B cell (primary cell): ENCODE data around the gene TIAM2. TPM values are rescaled to one million over a fixed set of nuclear protein-coding genes. Genes with fewer than 3 reads are reported as not detected.
A peak's percentile ranks its signal among the peaks of the same experiment; 100 is the strongest.

Experiments used
- ATAC-seq: fragments of 200-7000 bp; cut with Tn5 transposase; one replicate; pipeline ENCODE4 v1.10.0; 2021; ENCODE audit warnings: low read depth, mild to moderate bottlenecking, moderate number of reproducible peaks, moderate library complexity
- CTCF ChIA-PET: fragments of 350-600 bp; sonication (Branson Sonifier 250); formaldehyde crosslinking; loops from one replicate; lab custom pipeline; 2021; ENCODE audit warnings: antibody characterized with exemption, inconsistent platforms; lab: Charles Lee
- POLR2A ChIA-PET: fragments of 350-600 bp; sonication (Branson Sonifier 250); formaldehyde crosslinking; loops from one replicate; lab custom pipeline; 2021; ENCODE audit warnings: antibody characterized with exemption; lab: Charles Lee
- DNase-seq: peaks from one replicate; pipeline ENCODE4 v3.0.0; 2013
- H2AFZ ChIP-seq: 2 replicates; pipeline ENCODE4 v1.6.1; 2012; ENCODE audit warnings: mild to moderate bottlenecking, low read depth, low read length; ENCODE audit not compliant: insufficient read depth, poor library complexity, severe bottlenecking
- H3K27ac ChIP-seq, 2 donors: 1 replicate in 1 of 2; 2 replicates in 1 of 2; pipeline ENCODE4 v1.5.1; 2012 to 2013; ENCODE audit warnings: low read length in 2 of 2, mild to moderate bottlenecking in 2 of 2, moderate library complexity in 1 of 2
- H3K27me3 ChIP-seq, 4 experiments: fragments of 200-600 bp in 1 of 4; sonication (generic) in 1 of 4; replicated peaks in 1 of 4; 1 replicate in 2 of 4; 2 replicates in 2 of 4; pipeline versions ENCODE4 v1.6.1 to v1.7.0; 2013 to 2016; ENCODE audit warnings: low read length in 3 of 4, mild to moderate bottlenecking in 2 of 4, mixed read lengths in 1 of 4, moderate library complexity in 1 of 4; ENCODE audit not compliant: insufficient read depth in 4 of 4, control insufficient read depth in 3 of 4; ENCODE audit errors: control extremely low read depth in 1 of 4
- H3K36me3 ChIP-seq, 2 experiments: replicated peaks in 1 of 2; 1 replicate in 1 of 2; 2 replicates in 1 of 2; pipeline versions ENCODE4 v1.6.1 to v1.7.1; 2013; ENCODE audit warnings: low read length in 1 of 2; ENCODE audit not compliant: insufficient read depth in 2 of 2, control insufficient read depth in 1 of 2; ENCODE audit errors: control extremely low read depth in 1 of 2, extremely low read depth in 1 of 2
- H3K4me1 ChIP-seq, 2 donors: fragments of 200-600 bp in 1 of 2; sonication (generic) in 1 of 2; 1 replicate in 1 of 2; 2 replicates in 1 of 2; pipeline versions ENCODE4 v1.5.1 to v1.6.1; 2013 to 2017; ENCODE audit warnings: low read length in 2 of 2; ENCODE audit not compliant: control insufficient read depth in 2 of 2, insufficient read depth in 2 of 2
- H3K4me2 ChIP-seq: replicated peaks from 2 replicates; pipeline ENCODE3; 2012; ENCODE audit warnings: mild to moderate bottlenecking, low read depth, low read length; ENCODE audit not compliant: poor library complexity, severe bottlenecking
- H3K4me3 ChIP-seq, 5 experiments: fragments of 200-600 bp in 1 of 5; sonication (generic) in 1 of 5; 1 replicate in 3 of 5; 2 replicates in 2 of 5; pipeline versions ENCODE4 v1.5.1 to v1.7.0; 2011 to 2016; ENCODE audit warnings: low read length in 4 of 5, mild to moderate bottlenecking in 4 of 5, low read depth in 2 of 5, control low read depth in 1 of 5, moderate library complexity in 1 of 5; ENCODE audit not compliant: insufficient read depth in 1 of 5; ENCODE audit errors: control extremely low read depth in 1 of 5, extremely low read depth in 1 of 5
- H3K79me2 ChIP-seq: fragments of 200-600 bp; sonication (generic); one replicate; pipeline ENCODE4 v1.6.0; 2016; ENCODE audit warnings: low read length; ENCODE audit not compliant: control insufficient read depth, insufficient read depth
- H3K9ac ChIP-seq: fragments of 200-600 bp; sonication (generic); 2 replicates; pipeline ENCODE4 v1.6.1; 2017; ENCODE audit warnings: mild to moderate bottlenecking, low read length, moderate library complexity
- H3K9me3 ChIP-seq, 3 donors: one replicate each; pipeline versions ENCODE4 v1.6.1 to v1.7.1; 2013; ENCODE audit warnings: low read length in 2 of 3; ENCODE audit not compliant: control insufficient read depth in 2 of 3, insufficient read depth in 1 of 3; ENCODE audit errors: control extremely low read depth in 1 of 3
- H4K20me1 ChIP-seq: 2 replicates; pipeline ENCODE4 v1.6.0; 2012; ENCODE audit warnings: mild to moderate bottlenecking, low read length; ENCODE audit not compliant: insufficient read depth, control insufficient read depth, poor library complexity, severe bottlenecking
- H3K27ac Mint-ChIP-seq: one replicate; pipeline ENCODE4 v1.8.0; 2021; ENCODE audit warnings: mixed read lengths
- H3K27me3 Mint-ChIP-seq: one replicate; pipeline ENCODE4 v1.8.0; 2021; ENCODE audit warnings: mixed read lengths
- H3K4me1 Mint-ChIP-seq: one replicate; pipeline ENCODE4 v1.8.0; 2021; ENCODE audit warnings: mixed read lengths
- H3K4me3 Mint-ChIP-seq: one replicate; pipeline ENCODE4 v1.8.0; 2021; ENCODE audit warnings: mixed read lengths
- H3K9me3 Mint-ChIP-seq: one replicate; pipeline ENCODE4 v1.8.0; 2022; ENCODE audit warnings: mixed read lengths; ENCODE audit not compliant: insufficient read depth
- EZH2 ChIP-seq: IDR thresholded peaks from 2 replicates; pipeline ENCODE4 v1.6.1; 2012; ENCODE audit warnings: borderline replicate concordance, low read depth, mild to moderate bottlenecking, moderate library complexity, low read length; ENCODE audit not compliant: insufficient read depth, poor library complexity, severe bottlenecking
- WGBS: methylation state at CpG from one replicate; pipeline ENCODE4 v1.1.5; 2013; ENCODE audit warnings: missing lambda C conversion rate; ENCODE audit not compliant: insufficient coverage; 5-methylcytosine and 5-hydroxymethylcytosine counted together
- intact Hi-C: fragments of 100-400 bp; cut with micrococcal nuclease; formaldehyde crosslinking; loops from one replicate; pipeline ENCODE4 v1.10.0; 2022
- polyA plus RNA-seq: library from polyadenylated mRNA; depleted of rRNA; stranded (reverse); fragments of >200 nt; gene quantifications from 2 replicates; pipeline ENCODE4 v1.2.3, GENCODE V29; 2012
- total RNA-seq, 2 donors: library from RNA; stranded (reverse); fragments of 120-200 nt in 1 of 2; gene quantifications; 1 replicate in 1 of 2; 2 replicates in 1 of 2; pipeline versions ENCODE4 v1.2.3 to v1.2.4, GENCODE V29; 2013 to 2022
- TF ChIP-seq, protein P1 (sequence below): fragments of 200-600 bp; IDR thresholded peaks from one replicate; pipeline ENCODE4 v1.8.0; 2022; ENCODE audit warnings: antibody characterized with exemption, mild to moderate bottlenecking

The TIAM2 gene
- total and polyA plus RNA-seq, 2 donors (not counting 1 experiment from before 2014, with no cell fraction given), result 13.1 to 18.8 TPM

DNA sequence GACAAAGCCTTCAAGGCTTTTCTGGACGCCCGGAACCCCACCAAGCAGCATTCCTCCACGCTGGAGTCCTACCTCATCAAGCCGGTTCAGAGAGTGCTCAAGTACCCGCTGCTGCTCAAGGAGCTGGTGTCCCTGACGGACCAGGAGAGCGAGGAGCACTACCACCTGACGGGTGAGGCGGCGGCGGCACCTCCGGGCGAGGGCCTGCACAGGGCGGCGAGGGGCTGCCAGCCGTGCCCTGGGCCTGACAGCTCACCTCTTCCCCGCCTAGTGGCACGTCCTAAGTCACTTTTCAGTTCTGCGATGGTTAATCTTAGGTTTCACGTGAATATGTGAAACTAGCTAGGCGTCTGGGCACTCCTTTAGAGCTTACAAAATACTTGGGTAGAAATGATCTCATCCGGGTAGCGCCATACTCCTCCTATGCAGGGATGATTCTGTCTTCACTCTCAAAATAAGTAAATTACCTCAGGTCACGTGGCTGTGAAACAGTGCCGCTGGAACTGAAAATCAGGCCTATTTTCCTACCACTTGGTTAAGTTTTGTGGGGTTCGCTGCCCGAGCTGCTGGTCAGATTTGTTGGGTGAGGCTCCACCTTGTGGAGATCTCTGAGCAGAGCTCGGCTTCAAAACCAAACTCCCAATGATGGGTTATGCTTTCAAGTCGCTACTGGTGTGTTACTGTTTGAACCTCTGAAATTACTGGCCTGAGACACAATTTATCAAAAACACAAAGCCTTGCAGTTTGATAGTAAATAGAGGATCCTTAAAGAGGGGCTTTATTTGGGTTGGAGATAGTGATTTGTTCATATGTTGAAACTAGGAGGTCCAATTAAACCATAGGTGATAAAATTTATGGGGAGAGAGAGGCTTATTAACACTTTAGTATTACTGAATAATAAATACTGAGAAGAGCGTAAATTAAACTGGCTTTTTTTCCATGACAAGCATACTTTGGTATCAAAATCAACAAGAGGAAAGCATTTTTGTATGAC lies 253.2 kb downstream of the TIAM2 start:
- Histone ChIP-seq H3K36me3 (peaks cover 0 to 12% of the 10 kb centered on the region in 2 experiments), H4K20me1 (no peaks in the 10 kb centered on the region), H3K4me3 (no peak overlapping the region), H3K4me1 (no peaks in the 10 kb centered on the region), H2AFZ (no peak overlapping the region), H3K27ac (no peak overlapping the region), H3K9ac (no peak overlapping the region), H3K27me3 (no peaks in the 10 kb centered on the region), H3K79me2 (no peaks in the 10 kb centered on the region), H3K4me2 (no peak overlapping the region), H3K9me3 (peaks cover 0 to under 1% (median 0%) of the 10 kb centered on the region in 3 donors)
- H3K27ac Mint-ChIP-seq, result no peak overlapping the region
- no peak overlapping the region for H3K4me3 Mint-ChIP-seq
- TF ChIP-seq, protein P1, sequence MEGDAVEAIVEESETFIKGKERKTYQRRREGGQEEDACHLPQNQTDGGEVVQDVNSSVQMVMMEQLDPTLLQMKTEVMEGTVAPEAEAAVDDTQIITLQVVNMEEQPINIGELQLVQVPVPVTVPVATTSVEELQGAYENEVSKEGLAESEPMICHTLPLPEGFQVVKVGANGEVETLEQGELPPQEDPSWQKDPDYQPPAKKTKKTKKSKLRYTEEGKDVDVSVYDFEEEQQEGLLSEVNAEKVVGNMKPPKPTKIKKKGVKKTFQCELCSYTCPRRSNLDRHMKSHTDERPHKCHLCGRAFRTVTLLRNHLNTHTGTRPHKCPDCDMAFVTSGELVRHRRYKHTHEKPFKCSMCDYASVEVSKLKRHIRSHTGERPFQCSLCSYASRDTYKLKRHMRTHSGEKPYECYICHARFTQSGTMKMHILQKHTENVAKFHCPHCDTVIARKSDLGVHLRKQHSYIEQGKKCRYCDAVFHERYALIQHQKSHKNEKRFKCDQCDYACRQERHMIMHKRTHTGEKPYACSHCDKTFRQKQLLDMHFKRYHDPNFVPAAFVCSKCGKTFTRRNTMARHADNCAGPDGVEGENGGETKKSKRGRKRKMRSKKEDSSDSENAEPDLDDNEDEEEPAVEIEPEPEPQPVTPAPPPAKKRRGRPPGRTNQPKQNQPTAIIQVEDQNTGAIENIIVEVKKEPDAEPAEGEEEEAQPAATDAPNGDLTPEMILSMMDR, result peak; percentile 56
- TF ChIP-seq EZH2, result no peak
- DNase-seq, result peak; percentile 56
- no peaks in the 10 kb centered on the region for H3K9me3 Mint-ChIP-seq
- 90% methylated on average over 24 of the region's 30 CpGs for WGBS
- intact Hi-C loops, result loop anchor here (1.0 kb wide), 5 partner anchors 67 to 573 kb away; no protein-coding TSS in a partner anchor
- H3K27me3 Mint-ChIP-seq, result no peaks in the 10 kb centered on the region
- ATAC-seq, result peak; percentile 56
- ChIA-PET CTCF (interaction anchor here (0.7 to 5.9 kb wide), 17 partner anchors 8 to 573 kb away, joined by 3 to 92 read pairs (median 5); no protein-coding TSS in a partner anchor), POLR2A (interaction anchor here (0.8 kb wide), 1 partner anchor 67 kb away, joined by 4 read pairs; no protein-coding TSS in a partner anchor)
- peaks cover 2% of the 10 kb centered on the region for H3K4me1 Mint-ChIP-seq
